Suppressor macrophage treated with lipopolysaccharide for 4 hours (primary cell): ENCODE data around the gene MXD4.

Source experiments
- DNase-seq: peaks from one replicate; pipeline ENCODE4 v3.0.0-alpha.2; 2020

MXD4 gene

DNA sequence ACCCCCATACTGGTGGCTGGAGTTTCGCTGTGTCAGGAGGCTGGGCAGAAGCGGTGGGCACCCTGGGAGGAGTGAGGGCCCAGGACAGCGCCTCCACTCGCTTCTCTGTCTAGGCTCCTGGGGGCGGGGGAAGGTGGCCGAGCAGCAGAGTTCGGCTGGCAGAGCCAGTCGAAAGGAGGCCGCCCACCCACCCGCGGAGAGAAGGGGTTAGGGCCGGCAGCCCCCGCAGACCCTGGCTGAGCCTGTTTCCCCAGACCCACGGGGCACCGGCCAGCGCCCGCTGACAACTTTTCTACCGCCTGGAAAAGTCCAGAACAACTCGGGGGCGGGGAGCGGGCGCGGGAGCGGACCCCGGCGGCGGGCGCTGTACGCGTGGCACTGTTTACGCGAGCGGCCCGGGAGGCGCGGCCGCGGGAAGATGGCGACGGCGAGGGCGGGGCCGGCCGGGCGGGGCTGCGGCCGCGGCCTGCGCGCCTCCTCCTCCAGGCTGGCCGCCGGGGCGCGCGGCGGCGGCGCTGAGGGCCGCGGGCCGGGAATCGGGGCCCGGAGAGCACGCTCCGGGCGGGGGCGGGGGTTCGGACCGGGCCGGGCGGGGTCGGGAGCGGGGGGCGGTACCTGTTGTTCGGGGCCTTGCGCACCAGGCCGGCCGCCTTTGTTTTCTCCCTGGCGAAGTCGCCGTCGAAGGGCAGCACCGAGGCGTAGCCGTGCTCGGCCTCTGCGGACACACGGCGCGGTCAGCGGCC lies 628 bp downstream of the MXD4 start:
- DNase-seq: peak; percentile 70

- DNase-seq: no peak
Measured at GRCh38 chr4:2260344-2261109, 1.4 kb downstream of the MXD4 start.

DNA sequence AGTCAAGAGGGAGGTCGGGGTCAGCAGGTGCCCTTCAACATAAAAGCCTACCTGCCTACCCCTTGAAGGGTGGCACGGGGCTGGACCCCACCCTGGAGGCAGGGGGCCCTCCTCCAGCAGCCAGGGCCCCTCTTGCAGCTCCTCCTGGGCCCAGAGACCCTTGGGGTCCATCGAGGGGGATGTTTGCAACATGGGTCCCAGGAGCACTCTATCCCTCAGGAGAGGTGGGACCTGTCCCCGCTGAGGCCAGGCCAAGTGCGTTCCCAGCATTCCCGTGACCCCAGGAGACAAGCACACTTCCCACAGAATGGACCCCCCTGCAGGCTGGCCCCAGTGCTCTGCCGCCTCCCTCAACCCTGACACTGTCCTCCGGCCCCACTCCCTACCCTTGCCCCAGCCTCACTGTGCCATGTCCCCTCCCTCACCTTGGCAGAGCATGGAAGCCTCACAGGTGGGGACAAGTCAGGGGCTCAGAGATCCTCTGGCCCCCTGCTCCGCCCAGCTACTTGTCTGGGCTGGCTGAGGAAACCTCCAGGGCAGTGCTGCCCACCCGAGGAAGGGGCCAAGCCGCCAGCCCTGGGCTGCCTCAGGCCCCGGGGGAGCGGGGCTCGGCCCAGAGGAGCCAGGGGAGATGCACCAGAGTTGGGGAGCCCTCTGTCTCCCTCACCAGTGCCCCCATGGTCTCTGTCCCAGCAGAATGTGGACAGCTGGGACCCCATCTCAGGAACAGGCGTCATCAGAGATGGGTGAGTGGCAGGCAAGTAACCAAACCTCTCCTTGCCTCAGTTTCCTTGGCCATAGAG lies 2.2 kb downstream of the MXD4 start:
- DNase-seq: no peak

GRCh38 chr4:2259036-2259540 lies 2.8 kb downstream of the MXD4 start:
- DNase-seq: no peak

- DNase-seq: no peak
Measured at GRCh38 chr4:2258091-2259035, 3.5 kb downstream of the MXD4 start.

DNA sequence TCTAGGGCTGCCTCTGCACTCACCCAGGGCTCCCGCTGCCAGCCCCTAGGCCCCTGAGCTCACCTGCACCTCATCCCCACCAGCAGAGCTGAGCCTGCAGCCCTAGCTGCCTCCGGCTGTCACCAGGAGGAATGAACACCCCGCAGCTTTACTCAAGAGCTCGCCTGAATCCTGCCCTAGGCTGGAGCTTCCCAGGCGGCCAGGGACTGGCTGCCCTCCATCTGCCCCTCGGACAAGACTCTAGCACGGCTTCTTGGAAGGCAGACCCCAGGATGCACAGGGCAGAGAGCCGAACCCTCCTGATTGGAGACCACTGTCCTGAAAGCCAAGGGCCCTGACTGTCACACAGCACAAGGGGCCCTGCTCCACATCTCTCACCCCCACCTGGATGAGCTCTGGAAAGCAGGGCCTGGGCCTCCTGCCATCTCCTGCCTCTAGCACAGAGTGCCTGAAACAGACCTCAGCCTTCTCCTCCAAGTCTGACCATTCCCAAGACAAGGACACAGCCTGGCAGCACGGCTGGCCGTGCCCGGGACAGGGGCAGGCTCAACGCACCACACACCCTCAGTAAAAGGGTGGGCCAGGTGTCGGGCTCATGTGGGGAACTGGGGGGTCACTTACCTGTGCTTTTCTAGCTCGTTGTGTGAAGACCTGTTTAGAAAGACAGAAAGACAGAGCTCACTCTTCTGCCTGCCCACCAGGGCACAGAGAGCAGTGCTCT lies 4.4 kb downstream of the MXD4 start:
- no peak for DNase-seq

GRCh38 chr4:2256781-2257191 lies 5.1 kb downstream of the MXD4 start:
- DNase-seq: no peak

DNA sequence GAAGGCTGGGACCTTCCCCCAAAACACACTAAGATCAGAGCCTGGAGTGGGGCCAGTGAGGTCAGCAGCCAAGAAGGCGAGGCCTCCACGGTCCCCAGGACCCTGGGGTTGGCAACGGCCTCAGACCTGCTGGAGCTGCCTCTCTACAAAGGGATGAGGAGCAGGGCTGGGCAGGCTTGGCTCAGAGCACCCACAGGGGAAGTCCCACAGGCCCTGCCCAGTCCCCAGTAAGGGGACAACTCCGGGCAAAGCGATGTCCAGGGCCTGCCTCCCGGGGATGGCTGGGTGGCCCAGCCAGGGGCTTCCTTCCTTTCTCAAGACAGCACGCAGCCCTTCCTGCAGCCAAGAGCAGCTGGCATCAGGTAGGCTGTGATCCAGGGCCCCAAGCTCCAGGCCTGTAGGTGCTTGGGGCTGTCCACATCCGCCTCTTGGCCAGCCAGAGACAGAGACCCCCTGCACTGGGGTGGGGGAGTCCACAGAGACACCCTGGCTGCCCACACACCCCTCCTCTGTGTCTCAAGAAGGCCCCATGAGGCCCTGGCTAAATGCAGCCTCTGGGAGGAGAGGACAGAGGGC lies 5.7 kb downstream of the MXD4 start:
- no peak for DNase-seq

DNA sequence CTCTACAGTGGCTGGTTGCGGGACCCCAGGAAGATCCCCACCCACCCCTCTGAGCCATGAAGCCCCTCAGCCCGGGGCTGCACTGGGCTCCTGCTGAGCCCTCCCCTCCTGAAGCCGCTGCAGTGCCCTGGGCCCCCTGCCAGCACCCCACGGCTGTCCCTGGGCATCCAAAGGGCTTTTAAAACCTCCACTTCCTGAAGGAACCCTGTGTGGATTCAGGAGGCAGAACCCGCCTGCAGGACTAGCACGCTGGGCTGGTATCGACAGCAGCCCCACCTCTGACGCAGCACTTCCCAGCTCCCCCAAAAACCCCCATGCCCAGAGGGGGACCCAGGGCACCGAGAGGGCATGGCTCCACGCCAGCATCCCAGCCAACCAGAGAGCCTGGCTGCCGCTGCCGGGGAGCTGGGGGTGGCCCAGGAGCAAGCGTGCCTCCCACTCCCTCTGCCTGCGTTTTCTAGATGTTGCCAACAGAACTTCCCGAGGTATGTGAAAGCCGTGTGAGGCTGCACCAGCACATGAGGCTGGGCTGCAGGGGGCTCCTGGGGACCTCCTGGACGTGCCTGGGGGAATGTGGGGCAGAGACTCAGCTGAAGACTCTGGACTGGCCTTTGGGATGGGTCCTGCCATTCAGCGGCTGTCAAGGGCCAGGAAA lies 6.3 kb downstream of the MXD4 start:
- no peak for DNase-seq

DNA sequence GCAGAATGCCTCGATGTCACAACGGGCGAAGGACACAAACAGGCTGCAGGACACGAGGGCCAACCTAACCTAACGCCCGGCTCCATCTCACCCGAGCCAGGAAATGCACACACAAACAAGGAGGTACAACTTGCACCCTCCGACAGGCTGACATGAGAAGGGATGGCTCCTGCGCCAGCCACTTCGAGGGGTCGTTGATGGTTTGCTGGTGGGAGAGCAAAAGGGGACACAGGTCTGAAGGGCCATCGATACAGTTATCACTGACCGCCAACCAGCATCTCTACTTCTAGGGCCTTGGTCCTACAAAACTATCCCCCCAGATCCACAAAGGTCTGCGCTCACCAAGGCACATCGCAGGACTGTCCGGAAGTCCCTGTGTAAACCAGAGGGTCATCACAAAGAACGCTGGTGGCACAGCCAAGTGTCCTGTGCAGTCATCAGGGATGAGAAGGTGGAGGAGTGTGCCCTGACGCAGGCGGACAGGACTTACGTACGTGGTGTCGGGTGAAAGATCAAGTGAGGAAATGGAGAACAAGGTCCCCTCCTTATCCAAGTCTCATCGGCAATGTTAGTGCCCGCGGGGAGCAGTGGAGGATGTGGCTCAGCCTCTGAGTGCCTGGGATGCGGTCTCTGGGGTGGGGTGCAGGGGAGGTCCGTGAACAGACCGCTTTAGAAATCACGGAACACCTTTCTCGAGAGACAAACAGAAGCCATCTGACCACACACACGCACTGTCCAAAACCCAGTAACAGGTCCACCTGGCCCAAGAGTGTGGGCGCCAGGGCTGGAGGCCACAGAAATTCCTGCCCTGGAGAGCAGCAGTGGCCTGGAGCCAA lies 7.0 kb downstream of the MXD4 start:
- DNase-seq: no peak

DNA sequence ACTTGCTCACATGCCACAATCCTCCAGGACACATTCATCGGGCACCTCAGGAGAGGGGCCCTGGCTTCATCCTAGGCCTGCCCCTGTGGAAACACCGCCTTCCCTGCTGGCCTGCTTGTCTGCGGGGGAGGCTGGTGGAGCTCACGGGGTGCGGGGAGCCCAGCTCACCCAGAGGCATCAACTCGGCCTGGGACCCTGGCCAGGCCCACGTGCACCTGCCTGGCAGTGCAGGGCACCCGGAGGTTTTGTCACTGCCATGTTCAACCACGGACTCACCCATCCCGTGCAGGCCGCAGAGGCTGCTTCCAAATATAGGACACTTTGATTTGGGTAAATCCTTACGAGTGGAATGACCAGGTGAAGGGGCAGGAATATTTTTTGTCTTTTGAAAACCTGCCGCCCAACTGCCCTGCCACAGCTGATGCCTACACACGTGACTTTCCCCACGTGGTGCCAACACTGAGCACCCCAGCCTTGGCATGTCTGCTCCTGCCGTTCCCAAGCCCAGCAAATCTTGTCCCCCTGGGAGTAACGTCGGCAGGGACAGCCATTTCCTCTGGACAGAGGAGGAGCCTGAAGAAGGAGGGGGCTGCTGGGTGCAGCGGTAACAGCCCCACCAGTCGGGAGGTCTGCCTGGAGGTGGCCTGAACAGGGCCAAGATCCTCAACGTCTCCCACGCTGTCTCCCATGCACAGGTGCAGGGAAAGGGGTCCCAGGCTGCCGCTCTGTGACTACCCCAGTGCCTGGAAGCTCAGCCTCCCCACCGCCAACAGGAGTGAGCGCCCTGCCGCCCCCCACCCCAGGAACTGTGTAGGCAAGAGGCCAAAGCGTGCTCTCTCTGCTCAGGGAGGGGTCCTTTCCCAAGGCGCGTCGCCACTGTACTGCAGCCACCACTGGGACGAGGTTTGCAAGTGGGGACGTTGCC lies 8.5 kb downstream of the MXD4 start:
- no peak for DNase-seq

GRCh38 chr4:2252530-2253091 lies 9.3 kb downstream of the MXD4 start:
- no peak for DNase-seq

- no peak for DNase-seq
Measured at GRCh38 chr4:2251795-2252529, 9.9 kb downstream of the MXD4 start.

DNA sequence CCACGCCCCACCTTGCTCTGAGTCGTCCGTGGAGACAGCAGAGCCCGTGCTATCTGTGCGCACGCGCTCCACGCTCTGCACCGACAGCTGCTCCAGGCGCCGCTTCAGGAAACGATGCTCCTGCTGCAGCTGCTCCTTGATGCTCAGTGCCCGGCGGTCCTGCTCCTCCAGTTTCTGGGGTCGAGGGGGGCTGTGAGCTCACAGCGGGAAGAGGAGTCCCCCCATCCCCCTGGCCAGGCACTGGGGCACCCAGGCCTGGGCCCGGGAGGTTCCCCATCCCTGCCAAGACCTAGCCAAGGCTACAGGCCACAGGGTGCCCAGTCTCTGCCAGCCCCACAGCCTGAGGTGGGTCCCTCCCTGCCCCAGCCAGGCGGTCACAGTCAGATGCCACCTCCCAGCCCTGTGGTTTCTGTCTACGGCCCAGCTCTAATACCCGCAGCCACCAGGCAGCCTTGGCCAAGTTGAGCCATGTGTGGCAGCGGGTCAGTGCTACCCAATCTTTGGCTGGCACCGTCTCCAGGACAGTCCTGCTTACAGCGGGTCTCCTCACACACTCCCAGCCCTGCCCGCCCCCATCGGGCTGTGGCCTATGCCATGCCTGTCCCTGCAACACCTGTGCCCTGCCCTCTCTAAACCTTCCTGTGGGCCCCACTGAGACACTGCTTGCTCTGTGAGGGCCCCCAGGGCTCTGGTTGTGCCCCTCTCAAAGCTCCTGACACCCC lies 10.7 kb downstream of the MXD4 start:
- no peak for DNase-seq

DNA sequence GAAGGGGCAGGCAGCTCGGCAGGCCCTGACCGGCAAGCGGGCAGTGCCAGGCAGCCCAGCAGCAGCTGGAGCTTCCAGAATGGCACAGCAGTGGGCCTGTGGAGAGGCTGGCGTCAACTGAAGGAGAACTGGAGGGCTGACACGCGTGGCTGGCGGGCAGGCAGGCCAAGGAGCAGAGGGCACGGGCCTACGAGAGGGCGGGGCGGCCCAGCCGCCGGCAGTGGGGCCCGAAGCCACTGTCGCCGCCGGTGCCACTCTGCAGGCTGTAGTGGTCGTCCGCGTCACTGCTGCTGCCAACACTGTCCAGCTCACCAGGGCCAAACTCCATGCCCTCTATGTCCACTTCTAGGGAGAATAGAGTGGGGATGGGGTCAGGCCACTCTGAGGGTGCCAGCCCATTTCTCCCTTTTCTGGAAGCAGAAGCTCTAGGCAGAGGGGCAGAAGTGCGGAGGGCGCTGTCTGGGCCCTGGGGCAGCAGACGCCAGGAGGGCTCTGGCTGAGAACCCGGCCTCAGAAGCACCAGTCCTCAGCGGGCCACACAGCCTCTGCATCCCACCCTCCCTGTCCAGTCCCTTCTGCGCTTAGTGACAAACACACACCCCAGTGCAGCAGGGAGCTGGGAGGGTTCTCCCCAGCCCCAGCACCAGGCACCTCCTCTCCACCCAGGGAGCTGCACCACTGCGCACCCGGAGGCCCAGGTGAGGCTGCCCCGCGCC lies 11.4 kb downstream of the MXD4 start:
- DNase-seq: no peak
